HepG2 (cell line): ENCODE data around the gene FRMD1. TPM values are rescaled to one million over a fixed set of nuclear protein-coding genes. Genes with fewer than 3 reads are reported as not detected.

Experiments used
- ARNTL ChIP-seq: sonication (generic); formaldehyde crosslinking; IDR thresholded peaks from 2 replicates; pipeline ENCODE4 v1.4.0; 2020; ENCODE audit warnings: mild to moderate bottlenecking, missing genetic modification reagents
- CEBPG ChIP-seq: IDR thresholded peaks from 2 replicates; pipeline ENCODE4 v1.6.1; 2016
- CTCF ChIP-seq: sonication (generic); formaldehyde crosslinking; IDR thresholded peaks from 2 replicates; pipeline ENCODE4 v1.5.0; 2020; ENCODE audit warnings: mild to moderate bottlenecking, missing genetic modification reagents, moderate library complexity
- ELF4 ChIP-seq: sonication (generic); formaldehyde crosslinking; IDR thresholded peaks from 2 replicates; pipeline ENCODE4 v1.5.0; 2020; ENCODE audit warnings: missing genetic modification reagents, mild to moderate bottlenecking, moderate library complexity, borderline replicate concordance
- ELK4 ChIP-seq: sonication (generic); formaldehyde crosslinking; IDR thresholded peaks from 2 replicates; pipeline ENCODE4 v1.9.0; 2021; ENCODE audit warnings: missing genetic modification reagents, borderline replicate concordance
- GATA4 ChIP-seq: sonication (generic); IDR thresholded peaks from 2 replicates; pipeline ENCODE4 v1.6.1; 2016; ENCODE audit warnings: antibody characterized with exemption, low read depth, borderline replicate concordance
- HNRNPUL1 ChIP-seq: fragments of 200-400 bp; formaldehyde crosslinking; IDR thresholded peaks from 2 replicates; pipeline ENCODE4 v1.6.1; 2017; ENCODE audit warnings: low read depth, mild to moderate bottlenecking, low read length, moderate library complexity
- KDM1A ChIP-seq: IDR thresholded peaks from 2 replicates; pipeline ENCODE4 v1.6.1; 2016; ENCODE audit warnings: missing compliant biosample characterization
- PAX8 ChIP-seq: sonication (generic); formaldehyde crosslinking; IDR thresholded peaks from 2 replicates; pipeline ENCODE4 v1.8.0; 2022; ENCODE audit warnings: mild to moderate bottlenecking, missing genetic modification reagents, borderline replicate concordance
- RBM39 ChIP-seq: fragments of 200-400 bp; formaldehyde crosslinking; IDR thresholded peaks from one replicate; pipeline ENCODE4 v1.6.1; 2018; ENCODE audit warnings: antibody characterized with exemption, mild to moderate bottlenecking, low read depth, low read length; ENCODE audit not compliant: poor library complexity, severe bottlenecking
- REST ChIP-seq, 2 experiments: IDR thresholded peaks; 2 replicates each; pipeline ENCODE4 v1.6.1; 2011 to 2012; ENCODE audit warnings: low read length in 2 of 2, borderline replicate concordance in 1 of 2, low read depth in 1 of 2, mild to moderate bottlenecking in 1 of 2, moderate library complexity in 1 of 2
- SIX4 ChIP-seq: sonication (generic); formaldehyde crosslinking; IDR thresholded peaks from 2 replicates; pipeline ENCODE4 v1.4.0; 2020; ENCODE audit warnings: missing genetic modification reagents
- SP1 ChIP-seq, 2 experiments: fragments of 450-650 bp in 1 of 2; sonication (generic) in 1 of 2; formaldehyde crosslinking in 1 of 2; IDR thresholded peaks; 2 replicates each; pipeline versions ENCODE4 v1.4.0 to v1.6.1; 2016 to 2020; ENCODE audit warnings: missing genetic modification reagents in 1 of 2
- STAT5B ChIP-seq: sonication (generic); formaldehyde crosslinking; IDR thresholded peaks from 2 replicates; pipeline ENCODE4 v1.4.0; 2020; ENCODE audit warnings: missing genetic modification reagents
- USF2 ChIP-seq, 2 experiments: sonication (generic) in 1 of 2; formaldehyde crosslinking in 1 of 2; IDR thresholded peaks; 2 replicates each; pipeline versions ENCODE4 v1.5.1 to v1.6.1; 2011 to 2020; ENCODE audit warnings: borderline replicate concordance in 1 of 2, low read depth in 1 of 2, low read length in 1 of 2, mild to moderate bottlenecking in 1 of 2, missing genetic modification reagents in 1 of 2, moderate library complexity in 1 of 2
- WIZ ChIP-seq: sonication (generic); formaldehyde crosslinking; IDR thresholded peaks from 2 replicates; pipeline ENCODE4 v1.5.1; 2020; ENCODE audit warnings: mild to moderate bottlenecking, missing genetic modification reagents
- ZBTB7B ChIP-seq: sonication (generic); formaldehyde crosslinking; IDR thresholded peaks from 2 replicates; pipeline ENCODE4 v1.4.0; 2020; ENCODE audit warnings: missing genetic modification reagents
- ZNF317 ChIP-seq: sonication (generic); formaldehyde crosslinking; IDR thresholded peaks from 2 replicates; pipeline ENCODE4 v1.5.0; 2020; ENCODE audit warnings: mild to moderate bottlenecking, missing genetic modification reagents
- ZNF446 ChIP-seq: sonication (generic); formaldehyde crosslinking; IDR thresholded peaks from 2 replicates; pipeline ENCODE4 v1.5.0; 2020; ENCODE audit warnings: mild to moderate bottlenecking, missing genetic modification reagents
- ZNF567 ChIP-seq: sonication (generic); formaldehyde crosslinking; IDR thresholded peaks from 2 replicates; pipeline ENCODE4 v1.8.1; 2023; ENCODE audit warnings: mild to moderate bottlenecking, missing genetic modification reagents, borderline replicate concordance
- ZNF7 ChIP-seq: IDR thresholded peaks from 2 replicates; pipeline ENCODE4 v1.6.1; 2016; ENCODE audit warnings: missing biosample characterization, missing genetic modification reagents
- ZNF891 ChIP-seq: sonication (generic); formaldehyde crosslinking; IDR thresholded peaks from 2 replicates; pipeline ENCODE4 v1.5.0; 2020; ENCODE audit warnings: mild to moderate bottlenecking, missing genetic modification reagents
- ZSCAN12 ChIP-seq: sonication (generic); formaldehyde crosslinking; IDR thresholded peaks from 2 replicates; pipeline ENCODE4 v1.9.0; 2021; ENCODE audit warnings: mild to moderate bottlenecking, missing genetic modification reagents
- polyA plus RNA-seq, 8 experiments: library from polyadenylated mRNA; depleted of rRNA in 3 of 8; stranded (reverse) in 7 of 8; unstranded in 1 of 8; fragments of >200 nt; fragmentation: Illumina TruSeq in 4 of 8; extraction: Trizol in 4 of 8; gene quantifications; 2 replicates each; pipeline versions ENCODE4 v1.2.1 to v1.2.3, GENCODE V29; 2011 to 2016; ENCODE audit warnings: low read depth in 4 of 8, missing spikeins in 1 of 8, mixed read lengths in 1 of 8; ENCODE audit not compliant: insufficient read depth in 1 of 8
- total RNA-seq, 5 experiments: library from RNA; depleted of rRNA; stranded (reverse); fragments of >200 nt; fragmentation: Illumina TruSeq; extraction: Trizol; gene quantifications; 2 replicates each; pipeline ENCODE4 v1.2.3, GENCODE V29; 2016; ENCODE audit warnings: low read depth in 1 of 5

Gene FRMD1
- total and polyA plus RNA-seq, 2 of the 13 experiments (the other 11 are each of a cell fraction or from before 2014, with no cell fraction given): 0.01 TPM; not detected in 1

- TF ChIP-seq KDM1A (CRISPR knock-in tag) (no peak), SP1 (IDR thresholded peaks at IDR 0.05) (no peak), SP1 (CRISPR knock-in tag; IDR thresholded peaks at IDR 0.05) (no peak), ELF4 (CRISPR knock-in tag) (no peak), RBM39 (no peak), ELK4 (CRISPR knock-in tag) (no peak), ARNTL (CRISPR knock-in tag) (no peak), USF2 (IDR thresholded peaks at IDR 0.05; ENCODE audit: low read depth, low read length) (no peak), USF2 (CRISPR knock-in tag; IDR thresholded peaks at IDR 0.05; ENCODE audit: borderline replicate concordance) (no peak), ZNF7 (CRISPR knock-in tag) (no peak), ZNF567 (CRISPR knock-in tag) (no peak), ZSCAN12 (CRISPR knock-in tag) (no peak), WIZ (CRISPR knock-in tag) (no peak), STAT5B (CRISPR knock-in tag) (no peak), CEBPG (CRISPR knock-in tag) (peak; percentile 63), ZNF891 (CRISPR knock-in tag) (peak; percentile 33; the same call in 1 of the 2 replicates), CTCF (peak; percentile 83), ZNF446 (CRISPR knock-in tag) (no peak), ZNF317 (CRISPR knock-in tag) (no peak), GATA4 (no peak), REST (IDR thresholded peaks at IDR 0.05; ENCODE audit: borderline replicate concordance in 1 of 2, low read depth in 1 of 2, low read length in 2 of 2) (no peak), ZBTB7B (CRISPR knock-in tag) (no peak), SIX4 (CRISPR knock-in tag) (no peak), HNRNPUL1 (no peak), PAX8 (CRISPR knock-in tag) (0 out of 2 replicates have a peak, but pooled peaks have one; percentile 43)
These were observed 7.4 kb downstream of the FRMD1 start (continued) for GRCh38 chr6:168071620-168072019.
